GM12878 (cell line): ENCODE measurements around the gene SIGLEC10. TPM values are rescaled to one million over a fixed set of nuclear protein-coding genes. Genes with fewer than 3 reads are reported as not detected.

Experiments
- ATF2 ChIP-seq: IDR thresholded peaks from 2 replicates; pipeline ENCODE4 v1.6.1; 2012; ENCODE audit warnings: low read length, inconsistent platforms
- BMI1 ChIP-seq: fragments of 450-650 bp; IDR thresholded peaks from 2 replicates; pipeline ENCODE4 v1.6.1; 2016; ENCODE audit warnings: mild to moderate bottlenecking, moderate library complexity, borderline replicate concordance
- CBX5 ChIP-seq: sonication (generic); IDR thresholded peaks from 2 replicates; pipeline ENCODE4 v1.6.1; 2016; ENCODE audit warnings: low read depth, moderate library complexity, mild to moderate bottlenecking, inconsistent platforms
- DPF2 ChIP-seq: fragments of 450-650 bp; IDR thresholded peaks from 2 replicates; pipeline ENCODE4 v1.6.1; 2017; ENCODE audit warnings: mild to moderate bottlenecking
- EP300 ChIP-seq, 2 experiments: fragments of 150-350 bp in 1 of 2; IDR thresholded peaks; 2 replicates each; pipeline ENCODE4 v1.6.1; 2011 to 2012; ENCODE audit warnings: low read depth in 2 of 2, low read length in 2 of 2, borderline replicate concordance in 1 of 2, improper control_type of control experiment in 1 of 2, inconsistent platforms in 1 of 2; ENCODE audit not compliant: control insufficient read depth in 1 of 2
- MLLT1 ChIP-seq: fragments of 450-650 bp; IDR thresholded peaks from 2 replicates; pipeline ENCODE4 v1.6.1; 2016; ENCODE audit warnings: mild to moderate bottlenecking
- MXI1 ChIP-seq: fragments of 150-350 bp; IDR thresholded peaks from 2 replicates; pipeline ENCODE4 v1.6.1; 2011; ENCODE audit warnings: low read depth, mild to moderate bottlenecking, inconsistent platforms, low read length, improper control_type of control experiment
- NFXL1 ChIP-seq: fragments of 450-650 bp; IDR thresholded peaks from 2 replicates; pipeline ENCODE4 v1.6.1; 2017; ENCODE audit warnings: antibody characterized with exemption, mild to moderate bottlenecking, borderline replicate concordance
- NR2F1 ChIP-seq: fragments of 450-650 bp; conservative IDR thresholded peaks from 2 replicates; pipeline ENCODE4 v1.6.1; 2017; ENCODE audit warnings: mild to moderate bottlenecking
- POLR2AphosphoS2 ChIP-seq: IDR thresholded peaks from 2 replicates; pipeline ENCODE4 v1.6.1; 2011; ENCODE audit warnings: low read depth, mild to moderate bottlenecking, low read length, improper control_type of control experiment, moderate library complexity
- RELB ChIP-seq: fragments of 450-650 bp; IDR thresholded peaks from 2 replicates; pipeline ENCODE4 v1.6.1; 2017; ENCODE audit warnings: low read depth, mild to moderate bottlenecking, moderate library complexity
- SIN3A ChIP-seq: IDR thresholded peaks from 2 replicates; pipeline ENCODE4 v1.6.1; 2012; ENCODE audit warnings: low read depth, low read length, improper control_type of control experiment
- TCF3 ChIP-seq: IDR thresholded peaks from 2 replicates; pipeline ENCODE4 v1.6.1; 2012; ENCODE audit warnings: low read depth, mild to moderate bottlenecking, low read length, borderline replicate concordance; ENCODE audit not compliant: insufficient read depth
- ZBED1 ChIP-seq: IDR thresholded peaks from 2 replicates; pipeline ENCODE4 v1.6.1; 2016; ENCODE audit warnings: borderline replicate concordance
- ZBTB4 ChIP-seq: fragments of 450-650 bp; formaldehyde crosslinking; IDR thresholded peaks from 2 replicates; pipeline ENCODE4 v1.4.0; 2022; ENCODE audit warnings: mild to moderate bottlenecking, moderate library complexity
- ZNF217 ChIP-seq: fragments of 450-650 bp; IDR thresholded peaks from 2 replicates; pipeline ENCODE4 v1.6.1; 2017; ENCODE audit warnings: antibody characterized with exemption, mild to moderate bottlenecking
- polyA plus RNA-seq, 11 experiments: library from polyadenylated mRNA; depleted of rRNA in 4 of 11; unstranded in 6 of 11; stranded (reverse) in 5 of 11; fragments of >200 nt; fragmentation: Nextera tagmentation in 4 of 11; fragmentation: Illumina TruSeq in 1 of 11; extraction: Ambion mirVana in 4 of 11; extraction: Trizol in 1 of 11; gene quantifications; 1 replicate in 1 of 11; 2 replicates in 10 of 11; pipeline versions ENCODE4 v1.2.1 to v1.2.3, GENCODE V29; 2011 to 2016; ENCODE audit warnings: inconsistent platforms in 2 of 11, missing spikeins in 2 of 11, low read depth in 1 of 11
- total RNA-seq, 4 experiments: library from RNA; depleted of rRNA in 3 of 4; stranded (reverse); fragments of >200 nt in 3 of 4; fragmentation: Illumina TruSeq in 1 of 4; extraction: Trizol in 1 of 4; gene quantifications; 2 replicates each; pipeline versions ENCODE4 v1.2.1 to v1.2.3, GENCODE V29; 2013 to 2021

The SIGLEC10 gene
- total and polyA plus RNA-seq, 10 of the 15 experiments (the other 5 are each of a cell fraction or from before 2014, with no cell fraction given): 2.3 to 16.8 (median 7.8) TPM

GRCh38 chr19:51394050-51394836, 23.2 kb downstream of the SIGLEC10 start (continued):
- TF ChIP-seq BMI1 (peak; percentile 92), EP300 (IDR thresholded peaks at IDR 0.05; ENCODE audit: borderline replicate concordance in 1 of 2, control insufficient read depth in 1 of 2, low read depth in 2 of 2, low read length in 2 of 2) (peak in 1 of 2 experiments; percentile 66; a peak in 2 of 4 replicates), DPF2 (peak; percentile 65; the same call in 1 of the 2 replicates), ATF2 (peak; percentile 64; the same call in 1 of the 2 replicates), RELB (peak; percentile 92), POLR2AphosphoS2 (no peak), MXI1 (peak; percentile 98), ZBTB4 (CRISPR knock-in tag) (no peak), CBX5 (no peak), ZNF217 (no peak), NR2F1 (peak; percentile 71), NFXL1 (no peak), SIN3A (peak; percentile 98), TCF3 (no peak), ZBED1 (no peak), MLLT1 (0 out of 2 replicates have a peak, but pooled peaks have one; percentile 28)
